Chondrocyte (in vitro differentiated cells): ENCODE data around the gene ZNF614. TPM values are rescaled to one million over a fixed set of nuclear protein-coding genes. Genes with fewer than 3 reads are reported as not detected.
"Not testable (repeated sequence)": the region's sequence is repeated elsewhere in the genome, so short reads cannot be mapped to it uniquely, and the experiment has no call there.

Source experiments
- DNase-seq: peaks from one replicate; pipeline ENCODE4 v3.0.0; 2021; ENCODE audit warnings: mixed read lengths, low spot score
- H3K27ac Mint-ChIP-seq: one replicate; pipeline ENCODE4 v1.8.0; 2021; ENCODE audit warnings: mild to moderate bottlenecking, moderate library complexity, mixed read lengths; ENCODE audit not compliant: unreplicated experiment
- H3K27me3 Mint-ChIP-seq: 2 replicates; pipeline ENCODE4 v1.8.0; 2021; ENCODE audit warnings: low read depth, mixed read lengths
- H3K36me3 Mint-ChIP-seq: 2 replicates; pipeline ENCODE4 v1.8.0; 2021; ENCODE audit warnings: low read depth, mixed read lengths
- H3K4me1 Mint-ChIP-seq: 2 replicates; pipeline ENCODE4 v1.8.0; 2021; ENCODE audit warnings: low read depth, mild to moderate bottlenecking, mixed read lengths
- H3K4me3 Mint-ChIP-seq: one replicate; pipeline ENCODE4 v1.8.0; 2021; ENCODE audit warnings: mild to moderate bottlenecking, moderate library complexity, mixed read lengths; ENCODE audit not compliant: unreplicated experiment
- H3K9me3 Mint-ChIP-seq: 2 replicates; pipeline ENCODE4 v1.8.0; 2021; ENCODE audit warnings: low read depth, mixed read lengths
- long read RNA-seq: library from polyadenylated mRNA; stranded (forward); transcript quantifications from one replicate; pipeline ENCODE4 v2.0.0, GENCODE V29; 2021
- total RNA-seq: library from RNA; stranded (reverse); gene quantifications from 3 replicates; pipeline ENCODE4 v1.2.1, GENCODE V29; 2021
- TF ChIP-seq, protein P1 (sequence below): fragments of 200-600 bp; sonication (generic); IDR thresholded peaks from 2 replicates; pipeline ENCODE4 v1.5.0; 2021; ENCODE audit warnings: antibody characterized with exemption, mild to moderate bottlenecking, moderate library complexity

ZNF614 gene
- 6.0 to 8.3 TPM (median 7.4 TPM) in 3 replicates for total RNA-seq
- long read RNA-seq, full-length matches to known transcripts: 5 of 8 reads
- long read RNA-seq, partial matches to known transcripts: 0 of 8 reads
- long read RNA-seq, other reads (novel, unspliced or antisense): 3 of 8 reads

DNA sequence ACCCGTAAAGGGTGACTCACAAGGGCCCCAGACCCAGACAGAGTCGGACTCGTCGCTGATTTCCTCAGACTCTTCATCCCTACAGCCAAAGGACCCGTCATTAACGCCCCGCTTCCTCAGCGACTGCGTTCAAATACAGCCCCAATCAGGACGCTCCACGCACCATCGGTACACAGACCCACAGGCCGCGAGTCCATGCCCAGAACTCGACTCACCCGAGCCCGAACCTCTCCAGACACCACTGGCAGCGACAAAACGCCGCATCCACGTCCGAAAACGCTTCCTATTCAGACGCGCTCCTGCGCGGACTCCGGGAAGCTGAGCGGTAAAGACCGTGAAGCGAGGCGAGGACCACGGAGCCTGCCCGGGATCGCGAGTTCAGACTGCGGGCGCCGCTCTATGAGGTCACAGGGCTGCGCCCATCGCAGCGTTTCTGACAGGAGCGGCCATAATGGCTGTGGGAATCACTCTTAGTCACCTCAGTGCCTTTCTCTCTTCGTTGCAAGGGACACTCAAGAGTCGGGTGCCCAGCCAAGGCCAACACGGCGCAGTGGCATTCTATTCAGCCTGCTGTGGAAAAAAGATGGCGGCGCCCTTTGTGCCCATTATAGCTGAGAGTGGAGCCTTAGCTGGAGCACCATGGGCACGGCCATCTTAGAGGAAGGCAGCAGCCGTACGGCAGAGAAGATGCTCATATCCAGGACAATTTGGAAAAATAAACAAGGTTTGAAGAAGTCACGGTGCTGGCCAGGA, at the start of gene ZNF614:
Gene ZNF614 (minus strand): TSS at position 353 of the 753 bp plus-strand sequence. CDS start 2,634 bp downstream, outside the sequence.
- Mint-ChIP-seq H3K27ac (peak within 1 kb of the TSS; percentile 99), H3K9me3 (peaks cover 36% of the 10 kb centered on the region), H3K27me3 (no peaks in the 10 kb centered on the region), H3K4me3 (peak within 1 kb of the TSS; percentile 97), H3K4me1 (peaks cover 26% of the 10 kb centered on the region), H3K36me3 (peaks cover 41% of the 10 kb centered on the region)
- TF ChIP-seq, protein P1, sequence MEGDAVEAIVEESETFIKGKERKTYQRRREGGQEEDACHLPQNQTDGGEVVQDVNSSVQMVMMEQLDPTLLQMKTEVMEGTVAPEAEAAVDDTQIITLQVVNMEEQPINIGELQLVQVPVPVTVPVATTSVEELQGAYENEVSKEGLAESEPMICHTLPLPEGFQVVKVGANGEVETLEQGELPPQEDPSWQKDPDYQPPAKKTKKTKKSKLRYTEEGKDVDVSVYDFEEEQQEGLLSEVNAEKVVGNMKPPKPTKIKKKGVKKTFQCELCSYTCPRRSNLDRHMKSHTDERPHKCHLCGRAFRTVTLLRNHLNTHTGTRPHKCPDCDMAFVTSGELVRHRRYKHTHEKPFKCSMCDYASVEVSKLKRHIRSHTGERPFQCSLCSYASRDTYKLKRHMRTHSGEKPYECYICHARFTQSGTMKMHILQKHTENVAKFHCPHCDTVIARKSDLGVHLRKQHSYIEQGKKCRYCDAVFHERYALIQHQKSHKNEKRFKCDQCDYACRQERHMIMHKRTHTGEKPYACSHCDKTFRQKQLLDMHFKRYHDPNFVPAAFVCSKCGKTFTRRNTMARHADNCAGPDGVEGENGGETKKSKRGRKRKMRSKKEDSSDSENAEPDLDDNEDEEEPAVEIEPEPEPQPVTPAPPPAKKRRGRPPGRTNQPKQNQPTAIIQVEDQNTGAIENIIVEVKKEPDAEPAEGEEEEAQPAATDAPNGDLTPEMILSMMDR: no peak
- DNase-seq: peak; percentile 96

DNA sequence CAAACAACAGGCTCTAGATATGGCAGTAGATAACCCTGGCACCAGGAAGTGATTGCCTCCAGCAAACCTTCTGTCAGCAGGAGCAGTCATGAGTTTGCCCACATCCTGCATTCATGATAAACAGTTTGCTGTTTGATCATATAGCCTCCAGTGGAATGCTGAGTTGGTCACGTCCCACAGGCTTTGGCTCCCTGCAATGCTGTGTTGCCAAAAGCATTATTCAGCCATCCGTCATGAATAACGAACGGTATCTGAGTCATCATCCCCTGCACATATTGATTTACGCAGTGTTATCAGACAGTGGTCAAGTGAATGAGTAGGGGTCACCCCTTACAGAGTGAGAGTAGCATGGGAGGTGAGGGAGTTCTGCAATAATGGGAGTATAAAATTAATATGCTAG, 42.3 kb upstream of the ZNF614 start:
- Mint-ChIP-seq H3K36me3 (peaks cover 94% of the 10 kb centered on the region), H3K27ac (no peak overlapping the region), H3K4me3 (no peak overlapping the region), H3K9me3 (peaks cover 77% of the 10 kb centered on the region), H3K27me3 (no peaks in the 10 kb centered on the region), H3K4me1 (no peaks in the 10 kb centered on the region)
- DNase-seq: no peak
- TF ChIP-seq, protein P1: no peak

DNA sequence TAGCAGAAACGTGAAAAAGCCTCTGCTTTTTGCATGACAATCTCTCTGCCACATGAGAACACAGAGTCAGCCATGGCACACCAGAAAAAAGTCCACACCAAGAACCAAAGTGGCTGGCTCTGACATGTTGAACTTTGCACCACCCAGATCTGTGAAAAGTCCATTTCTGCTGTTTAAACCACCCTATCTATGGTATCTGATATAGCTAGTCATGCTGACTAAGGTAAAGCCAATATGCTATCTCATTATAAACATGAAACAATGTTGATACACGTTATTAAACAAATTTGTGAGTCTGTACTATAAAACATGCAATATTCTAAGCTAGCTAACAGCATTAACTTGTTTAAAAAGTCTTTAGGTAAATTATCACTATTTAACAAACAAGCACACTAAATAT, 41.5 kb upstream of the ZNF614 start:
- H3K9me3 Mint-ChIP-seq: peaks cover 75% of the 10 kb centered on the region
- TF ChIP-seq, protein P1: no peak
- H3K36me3 Mint-ChIP-seq: peaks cover 93% of the 10 kb centered on the region
- no peak overlapping the region for H3K27ac Mint-ChIP-seq
- no peaks in the 10 kb centered on the region for H3K27me3 Mint-ChIP-seq
- no peaks in the 10 kb centered on the region for H3K4me1 Mint-ChIP-seq
- H3K4me3 Mint-ChIP-seq: no peak overlapping the region
- DNase-seq: no peak

DNA sequence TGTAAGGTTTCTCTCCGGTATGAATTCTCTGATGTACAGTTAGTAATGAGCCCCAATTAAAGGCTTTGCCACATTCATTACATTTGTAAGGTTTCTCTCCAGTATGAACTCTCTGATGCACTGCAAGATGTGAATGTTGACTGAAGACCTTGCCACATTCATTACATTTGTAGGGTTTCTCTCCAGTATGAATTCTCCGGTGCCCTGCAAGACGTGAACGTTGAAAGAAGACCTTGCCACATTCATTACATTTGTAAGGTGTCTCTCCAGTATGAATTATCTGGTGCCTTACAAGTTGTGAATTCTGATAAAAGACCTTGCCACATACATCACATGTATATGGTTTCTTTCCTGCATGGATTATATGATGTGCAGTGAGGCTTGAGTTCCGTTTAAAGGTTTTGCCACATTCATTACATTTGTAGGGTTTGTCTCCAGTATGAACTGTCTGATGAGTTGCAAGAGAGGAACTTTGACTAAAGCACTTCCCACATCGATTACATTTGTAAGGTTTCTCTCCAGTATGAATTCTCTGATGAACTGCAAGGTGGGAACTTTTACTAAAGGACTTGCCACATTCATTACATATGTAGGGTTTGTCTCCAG, 38.2 kb upstream of the ZNF614 start:
- no peak for DNase-seq

DNA sequence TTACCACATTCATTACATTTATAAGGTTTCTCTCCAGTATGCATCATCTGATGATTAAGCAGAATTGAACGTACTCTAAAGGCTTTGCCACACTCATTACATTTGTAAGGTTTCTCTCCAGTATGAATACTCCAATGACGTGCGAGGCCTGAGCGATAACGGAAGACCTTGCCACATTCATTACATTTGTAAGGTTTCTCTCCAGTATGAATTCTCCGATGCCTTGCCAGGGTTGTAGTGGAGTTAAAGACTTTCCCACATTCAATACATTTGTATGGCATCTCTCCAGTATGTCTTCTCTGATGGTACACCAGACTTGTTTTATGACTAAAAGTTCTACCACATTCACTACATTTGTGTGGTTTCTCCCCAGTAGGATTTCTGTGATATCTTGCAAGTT, 37.2 kb upstream of the ZNF614 start:
- H3K27me3 Mint-ChIP-seq: no peaks in the 10 kb centered on the region
- no peak for DNase-seq
- no peak overlapping the region for H3K27ac Mint-ChIP-seq
- TF ChIP-seq, protein P1: no peak
- H3K9me3 Mint-ChIP-seq: peaks cover 72% of the 10 kb centered on the region
- H3K4me3 Mint-ChIP-seq: no peak overlapping the region
- no peaks in the 10 kb centered on the region for H3K4me1 Mint-ChIP-seq
- H3K36me3 Mint-ChIP-seq: peaks cover 86% of the 10 kb centered on the region

More for the DNA sequence above, 38.2 kb upstream of the ZNF614 start:
- Mint-ChIP-seq H3K4me3 (no peak overlapping the region), H3K4me1 (no peaks in the 10 kb centered on the region), H3K9me3 (peaks cover 73% of the 10 kb centered on the region), H3K27ac (no peak overlapping the region), H3K27me3 (no peaks in the 10 kb centered on the region), H3K36me3 (peaks cover 87% of the 10 kb centered on the region)
- TF ChIP-seq, protein P1: no peak

DNA sequence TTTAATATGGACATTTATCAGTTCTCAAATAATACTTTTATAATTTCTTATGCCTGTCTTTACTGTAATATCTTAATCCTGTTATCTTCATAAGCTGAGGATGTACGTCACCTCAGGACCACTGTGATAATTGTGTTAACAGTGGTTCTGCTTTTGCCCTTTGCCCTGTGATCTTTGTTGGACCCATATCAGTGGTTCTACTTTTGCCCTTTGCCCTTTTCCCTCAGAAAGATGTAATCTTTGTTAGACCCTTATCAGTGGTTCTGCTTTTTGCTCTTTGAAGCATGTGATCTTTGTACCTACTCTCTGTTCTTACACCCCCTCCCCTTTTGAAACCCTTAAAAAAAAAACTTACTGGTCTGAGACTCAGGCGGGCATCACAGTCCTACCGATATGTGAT, 28.3 kb upstream of the ZNF614 start:
- H3K27me3 Mint-ChIP-seq, DNase-seq, H3K4me3 Mint-ChIP-seq, H3K4me1 Mint-ChIP-seq, H3K27ac Mint-ChIP-seq: not testable (repeated sequence)
- Mint-ChIP-seq H3K9me3 (peaks cover 75% of the 10 kb centered on the region), H3K36me3 (peaks cover 71% of the 10 kb centered on the region)

DNA sequence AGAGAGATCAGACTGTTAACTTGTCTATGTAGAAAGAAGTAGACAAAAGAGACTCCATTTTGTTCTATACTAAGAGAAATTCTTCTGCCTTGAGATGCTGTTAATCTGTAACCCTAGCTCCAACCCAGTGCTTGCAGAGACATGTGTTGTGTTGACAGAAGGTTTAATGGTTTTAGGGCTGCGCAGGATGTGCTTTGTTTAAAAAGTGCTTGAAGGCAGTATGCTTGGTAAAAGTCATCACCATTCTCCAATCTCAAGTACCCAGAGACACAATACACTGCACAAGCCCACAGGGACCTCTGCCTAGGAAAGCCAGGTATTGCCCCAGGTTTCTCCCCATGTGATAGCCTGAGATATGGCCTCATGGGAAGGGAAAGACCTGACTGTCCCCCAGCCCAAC, 23.6 kb upstream of the ZNF614 start:
- Mint-ChIP-seq H3K4me1 (peaks cover 18% of the 10 kb centered on the region), H3K36me3 (peaks cover 40% of the 10 kb centered on the region), H3K9me3 (peaks cover 42% of the 10 kb centered on the region)
- not testable (repeated sequence) for H3K4me3 Mint-ChIP-seq, H3K27ac Mint-ChIP-seq, H3K27me3 Mint-ChIP-seq, DNase-seq
